ENCODE measurements around the gene WBP1. TPM values are rescaled to one million over a fixed set of nuclear protein-coding genes. Genes with fewer than 3 reads are reported as not detected.

WBP1 gene
- total and polyA plus RNA-seq, 2 donors (not counting 3 experiments of a cell fraction or from before 2014, with no cell fraction given) = 50.5 to 209 TPM

GRCh38 chr2:74498500-74499266, 40.4 kb downstream of the WBP1 start:
- intact Hi-C loops (cut with micrococcal nuclease) (loop anchor here (1.0 to 5.0 kb wide), 2 partner anchors 15 to 34 kb away; partner anchors contain the start of gene TTC31), dilution Hi-C loops (cut with MboI; ENCODE audit: extremely low pct_ligation_motif_present, low sequenced_read_pairs) (no loop called here)
- no peak overlapping the region for H3K27ac ChIP-seq (ENCODE audit: insufficient read depth, low read depth, low read length)
- BruUV-seq (replicated peaks) = no TSS peak
- ChIA-PET POLR2A (interaction anchor here (1.1 kb wide), 1 partner anchor 30 kb away, joined by 3 read pairs; the partner anchor contains the start of gene AUP1), CTCF (interaction anchor here (0.7 to 2.6 kb wide), 7 partner anchors 8 to 87 kb away, joined by 3 to 6 read pairs (median 3); partner anchors contain the start of genes CCDC142, TTC31 and WBP1)
- H3K9me3 ChIP-seq (replicated peaks; ENCODE audit: control insufficient read depth, insufficient read depth, low read length) = no peaks in the 10 kb centered on the region
- peaks cover 30% of the 10 kb centered on the region for H3K4me1 ChIP-seq (ENCODE audit: control insufficient read depth, extremely low read depth, insufficient read depth, low read length)
- H3K4me3 ChIP-seq (replicated peaks in 1 of 3; ENCODE audit: insufficient read depth in 1 of 3, low read depth in 1 of 3, low read length in 3 of 3) = peak overlapping the region in 2 of 3 experiments; percentile 19 to 25
- FAIRE-seq = peak; percentile 62
- TF ChIP-seq JUN (IDR thresholded peaks at IDR 0.05; ENCODE audit: borderline replicate concordance, insufficient read depth, insufficient read length, low read depth) (no peak), FOS (IDR thresholded peaks at IDR 0.05; ENCODE audit: borderline replicate concordance, insufficient read depth, low read length) (peak; percentile 17), EZH2 (IDR thresholded peaks at IDR 0.05; ENCODE audit: borderline replicate concordance, low read depth, low read length, severe bottlenecking) (peak; percentile 95)
- H4K20me1 ChIP-seq (replicated peaks; ENCODE audit: control insufficient read depth, extremely low read depth, insufficient read depth, low read length) = no peaks in the 10 kb centered on the region
- peak; percentile 35 for DNase-seq (ENCODE audit: low read depth, low spot score)
- H3K79me2 ChIP-seq (ENCODE audit: control insufficient read depth, insufficient read depth, low read length) = no peaks in the 10 kb centered on the region
- peak overlapping the region; percentile 50 for H3K4me2 ChIP-seq (ENCODE audit: insufficient read depth, low read length)
- peaks cover 23 to 40% of the 10 kb centered on the region in 2 experiments for H3K27me3 ChIP-seq (ENCODE audit: control insufficient read depth in 2 of 2, insufficient read depth in 2 of 2, low read length in 2 of 2)
- no peaks in the 10 kb centered on the region for H3K9me1 ChIP-seq (replicated peaks; ENCODE audit: control insufficient read depth, extremely low read depth, insufficient read depth, low read length)
- H2AFZ ChIP-seq (ENCODE audit: low read depth, low read length) = peak overlapping the region; percentile 11
- H3K36me3 ChIP-seq (ENCODE audit: control insufficient read depth in 2 of 2, extremely low read depth in 1 of 2, insufficient read depth in 2 of 2, low read length in 2 of 2) = no peaks in the 10 kb centered on the region
- H3K9ac ChIP-seq (replicated peaks; ENCODE audit: extremely low read depth, insufficient read depth, low read length) = no peak overlapping the region

DNA sequence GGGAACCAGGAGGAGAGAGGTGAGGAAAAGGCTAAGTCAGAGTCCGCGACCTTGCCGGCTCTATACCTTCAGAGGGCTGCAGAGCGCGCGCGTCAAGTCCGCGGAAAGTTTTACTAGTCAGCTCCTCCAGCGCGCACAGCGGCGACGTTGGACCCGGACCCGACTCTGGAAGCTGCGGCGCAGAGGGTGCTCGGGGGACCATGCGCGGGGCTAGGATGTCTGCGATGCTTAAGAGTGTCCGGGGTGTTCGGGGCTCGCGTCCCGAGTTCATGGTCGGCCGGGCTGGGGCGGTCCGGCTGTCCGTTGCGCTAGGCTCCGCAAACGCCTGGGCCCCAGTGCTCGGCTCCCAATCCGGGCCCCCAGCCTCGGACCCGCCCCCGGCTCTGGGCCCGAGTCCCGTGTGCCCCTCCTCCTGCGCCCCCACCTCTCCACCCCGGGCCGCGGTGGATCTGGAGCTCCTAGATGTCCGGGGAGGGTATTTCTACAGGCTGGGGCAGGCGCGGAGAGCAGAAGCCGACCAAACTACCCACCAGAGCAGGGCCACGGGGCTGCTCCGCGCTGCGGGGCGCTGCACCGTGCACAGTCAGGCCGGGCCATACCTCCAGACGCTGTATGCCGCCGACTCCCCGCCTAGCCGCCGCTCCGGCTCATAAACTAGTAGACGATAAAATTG, 41.2 kb downstream of the WBP1 start, which contains the start of gene LBX2:
TSS of gene LBX2 (minus strand) at position 337 of the 673 bp plus-strand sequence. CDS start at position 271, 66 bp downstream.
- Histone ChIP-seq H3K9ac (replicated peaks; ENCODE audit: extremely low read depth, insufficient read depth, low read length) (no peak within 1 kb of the TSS), H3K4me2 (ENCODE audit: insufficient read depth, low read length) (peak within 1 kb of the TSS; percentile 50), H3K27me3 (ENCODE audit: control insufficient read depth in 2 of 2, insufficient read depth in 2 of 2, low read length in 2 of 2) (peaks cover 23 to 40% of the 10 kb centered on the region in 2 experiments), H3K27ac (ENCODE audit: insufficient read depth, low read depth, low read length) (no peak within 1 kb of the TSS), H4K20me1 (replicated peaks; ENCODE audit: control insufficient read depth, extremely low read depth, insufficient read depth, low read length) (no peaks in the 10 kb centered on the region), H2AFZ (ENCODE audit: low read depth, low read length) (peak within 1 kb of the TSS; percentile 11), H3K4me3 (replicated peaks in 1 of 3; ENCODE audit: insufficient read depth in 1 of 3, low read depth in 1 of 3, low read length in 3 of 3) (peak within 1 kb of the TSS in 2 of 3 experiments; percentile 19 to 25), H3K9me3 (replicated peaks; ENCODE audit: control insufficient read depth, insufficient read depth, low read length) (no peaks in the 10 kb centered on the region), H3K36me3 (ENCODE audit: control insufficient read depth in 2 of 2, extremely low read depth in 1 of 2, insufficient read depth in 2 of 2, low read length in 2 of 2) (no peaks in the 10 kb centered on the region), H3K79me2 (ENCODE audit: control insufficient read depth, insufficient read depth, low read length) (no peaks in the 10 kb centered on the region), H3K9me1 (replicated peaks; ENCODE audit: control insufficient read depth, extremely low read depth, insufficient read depth, low read length) (no peaks in the 10 kb centered on the region), H3K4me1 (ENCODE audit: control insufficient read depth, extremely low read depth, insufficient read depth, low read length) (peaks cover 32% of the 10 kb centered on the region)
- TF ChIP-seq POLR2AphosphoS5 (IDR thresholded peaks at IDR 0.05; ENCODE audit: insufficient read depth, low read depth, low read length) (no peak), FOS (IDR thresholded peaks at IDR 0.05; ENCODE audit: borderline replicate concordance, insufficient read depth, low read length) (no peak), JUN (IDR thresholded peaks at IDR 0.05; ENCODE audit: borderline replicate concordance, insufficient read depth, insufficient read length, low read depth) (no peak), EZH2 (IDR thresholded peaks at IDR 0.05; ENCODE audit: borderline replicate concordance, low read depth, low read length, severe bottlenecking) (peak; percentile 81)
- TF ChIP-seq, protein P1, sequence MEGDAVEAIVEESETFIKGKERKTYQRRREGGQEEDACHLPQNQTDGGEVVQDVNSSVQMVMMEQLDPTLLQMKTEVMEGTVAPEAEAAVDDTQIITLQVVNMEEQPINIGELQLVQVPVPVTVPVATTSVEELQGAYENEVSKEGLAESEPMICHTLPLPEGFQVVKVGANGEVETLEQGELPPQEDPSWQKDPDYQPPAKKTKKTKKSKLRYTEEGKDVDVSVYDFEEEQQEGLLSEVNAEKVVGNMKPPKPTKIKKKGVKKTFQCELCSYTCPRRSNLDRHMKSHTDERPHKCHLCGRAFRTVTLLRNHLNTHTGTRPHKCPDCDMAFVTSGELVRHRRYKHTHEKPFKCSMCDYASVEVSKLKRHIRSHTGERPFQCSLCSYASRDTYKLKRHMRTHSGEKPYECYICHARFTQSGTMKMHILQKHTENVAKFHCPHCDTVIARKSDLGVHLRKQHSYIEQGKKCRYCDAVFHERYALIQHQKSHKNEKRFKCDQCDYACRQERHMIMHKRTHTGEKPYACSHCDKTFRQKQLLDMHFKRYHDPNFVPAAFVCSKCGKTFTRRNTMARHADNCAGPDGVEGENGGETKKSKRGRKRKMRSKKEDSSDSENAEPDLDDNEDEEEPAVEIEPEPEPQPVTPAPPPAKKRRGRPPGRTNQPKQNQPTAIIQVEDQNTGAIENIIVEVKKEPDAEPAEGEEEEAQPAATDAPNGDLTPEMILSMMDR (IDR thresholded peaks at IDR 0.05; ENCODE audit: extremely low read depth in 1 of 2, insufficient read depth in 1 of 2, low read depth in 1 of 2, low read length in 2 of 2) = no peak
- DNase-seq (ENCODE audit: low read depth, low spot score) (no peak), FAIRE-seq (no peak)
- POLR2A ChIA-PET = interaction anchor here (1.1 kb wide), 1 partner anchor 30 kb away, joined by 3 read pairs; the partner anchor contains the start of gene AUP1
- dilution Hi-C loops (cut with MboI; ENCODE audit: extremely low pct_ligation_motif_present, low sequenced_read_pairs) = no loop called here
- CTCF ChIA-PET = interaction anchor here (0.7 to 1.5 kb wide), 6 partner anchors 8 to 87 kb away, joined by 3 to 4 read pairs (median 3); partner anchors contain the start of genes INO80B and WBP1
- intact Hi-C loops (cut with micrococcal nuclease) = loop anchor here (5.0 kb wide), 1 partner anchor 33 kb away; no protein-coding TSS in a partner anchor
- BruUV-seq (replicated peaks) = no TSS peak

Data from endothelial cell of umbilical vein (primary cell).